Sigmoid colon (tissue), 4 donors: ENCODE results near the gene RNU1-4.
"Not testable (repeated sequence)": the region's sequence is repeated elsewhere in the genome, so short reads cannot be mapped to it uniquely, and the experiment has no call there.

Experiments
- EP300 ChIP-seq, 4 donors: sonication (generic); formaldehyde crosslinking; IDR thresholded peaks; one replicate each; pipeline ENCODE4 v1.6.1; 2017; ENCODE audit warnings: antibody characterized with exemption in 4 of 4
- POLR2A ChIP-seq, 2 donors: fragments of 450-650 bp; IDR thresholded peaks; one replicate each; pipeline ENCODE4 v1.6.1; 2016; ENCODE audit warnings: antibody characterized with exemption in 2 of 2, mild to moderate bottlenecking in 2 of 2, moderate library complexity in 2 of 2
- POLR2AphosphoS5 ChIP-seq, 4 donors: sonication (generic); formaldehyde crosslinking; IDR thresholded peaks; one replicate each; pipeline ENCODE4 v1.6.1; 2017; ENCODE audit warnings: antibody characterized with exemption in 4 of 4
- TF ChIP-seq, protein P1 (sequence below), 4 experiments: fragments of 450-650 bp in 3 of 4; fragments of 200-600 bp in 1 of 4; IDR thresholded peaks; one replicate each; pipeline ENCODE4 v1.5.1; 2016 to 2019; ENCODE audit warnings: antibody characterized with exemption in 4 of 4, mild to moderate bottlenecking in 3 of 4, moderate library complexity in 2 of 4

GRCh38 chr1:16779525-16779924, 39.2 kb downstream of the RNU1-4 start:
- not testable (repeated sequence) for TF ChIP-seq POLR2A, POLR2AphosphoS5, EP300 (IDR thresholded peaks at IDR 0.05)
- TF ChIP-seq, protein P1, sequence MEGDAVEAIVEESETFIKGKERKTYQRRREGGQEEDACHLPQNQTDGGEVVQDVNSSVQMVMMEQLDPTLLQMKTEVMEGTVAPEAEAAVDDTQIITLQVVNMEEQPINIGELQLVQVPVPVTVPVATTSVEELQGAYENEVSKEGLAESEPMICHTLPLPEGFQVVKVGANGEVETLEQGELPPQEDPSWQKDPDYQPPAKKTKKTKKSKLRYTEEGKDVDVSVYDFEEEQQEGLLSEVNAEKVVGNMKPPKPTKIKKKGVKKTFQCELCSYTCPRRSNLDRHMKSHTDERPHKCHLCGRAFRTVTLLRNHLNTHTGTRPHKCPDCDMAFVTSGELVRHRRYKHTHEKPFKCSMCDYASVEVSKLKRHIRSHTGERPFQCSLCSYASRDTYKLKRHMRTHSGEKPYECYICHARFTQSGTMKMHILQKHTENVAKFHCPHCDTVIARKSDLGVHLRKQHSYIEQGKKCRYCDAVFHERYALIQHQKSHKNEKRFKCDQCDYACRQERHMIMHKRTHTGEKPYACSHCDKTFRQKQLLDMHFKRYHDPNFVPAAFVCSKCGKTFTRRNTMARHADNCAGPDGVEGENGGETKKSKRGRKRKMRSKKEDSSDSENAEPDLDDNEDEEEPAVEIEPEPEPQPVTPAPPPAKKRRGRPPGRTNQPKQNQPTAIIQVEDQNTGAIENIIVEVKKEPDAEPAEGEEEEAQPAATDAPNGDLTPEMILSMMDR (IDR thresholded peaks at IDR 0.05), result not testable (repeated sequence)
